IMR-90 (cell line): Measurements from ENCODE around the gene CD46. TPM values are rescaled to one million over a fixed set of nuclear protein-coding genes. Genes with fewer than 3 reads are reported as not detected.

ENCODE experiments used
- ATAC-seq: fragments of 200-7000 bp; cut with Tn5 transposase; 2 replicates; pipeline ENCODE4 v1.9.1; 2020; ENCODE audit warnings: low read depth, mild to moderate bottlenecking, moderate library complexity
- BruUV-seq: library from RNA; stranded (reverse); fragments of 400-500 nt; replicated peaks from 2 replicates; lab custom pipeline; 2021; lab: Mats Ljungman, UMichigan
- CTCF ChIA-PET: fragments of 300-600 bp; formaldehyde crosslinking; extraction: SDS; loops from one replicate; lab custom pipeline; 2021; ENCODE audit warnings: antibody characterized with exemption; lab: Yijun Ruan, JAX
- POLR2A ChIA-PET: fragments of 300-600 bp; sonication (Branson Sonifier 250); formaldehyde crosslinking; loops from one replicate; lab custom pipeline; 2022; ENCODE audit warnings: antibody characterized with exemption; ENCODE audit not compliant: unreplicated experiment; lab: Charles Lee
- DNase-seq: peaks from one replicate; pipeline ENCODE4 v3.0.0; 2013
- H2AFZ ChIP-seq: replicated peaks from 2 replicates; pipeline ENCODE3; 2013; ENCODE audit warnings: low read length, mild to moderate bottlenecking; ENCODE audit not compliant: poor library complexity
- H2AK5ac ChIP-seq: 2 replicates; pipeline ENCODE4 v1.6.1; 2013; ENCODE audit warnings: low read depth, low read length, inconsistent platforms
- H2AK9ac ChIP-seq: replicated peaks from 2 replicates; pipeline ENCODE3; 2013; ENCODE audit warnings: mild to moderate bottlenecking, low read depth, low read length, moderate library complexity; ENCODE audit not compliant: poor library complexity
- H2BK120ac ChIP-seq: 2 replicates; pipeline ENCODE4 v1.6.1; 2013; ENCODE audit warnings: low read depth, low read length, inconsistent platforms
- H2BK15ac ChIP-seq: 3 replicates; pipeline ENCODE4 v1.6.1; 2013; ENCODE audit warnings: low read depth, low read length, inconsistent platforms
- H2BK20ac ChIP-seq: 2 replicates; pipeline ENCODE4 v1.6.1; 2013; ENCODE audit warnings: low read depth, mild to moderate bottlenecking, inconsistent platforms, low read length, moderate library complexity
- H2BK5ac ChIP-seq: 2 replicates; pipeline ENCODE4 v1.6.1; 2013; ENCODE audit warnings: mild to moderate bottlenecking, low read depth, low read length, inconsistent platforms; ENCODE audit not compliant: poor library complexity, severe bottlenecking
- H3K14ac ChIP-seq: replicated peaks from 2 replicates; pipeline ENCODE4 v1.6.1; 2013; ENCODE audit warnings: low read depth, low read length, inconsistent platforms
- H3K18ac ChIP-seq: 2 replicates; pipeline ENCODE4 v1.6.1; 2013; ENCODE audit warnings: low read depth, low read length, control low read depth
- H3K23ac ChIP-seq: 2 replicates; pipeline ENCODE4 v1.6.1; 2013; ENCODE audit warnings: low read depth, low read length, inconsistent platforms
- H3K27ac ChIP-seq: 2 replicates; pipeline ENCODE4 v1.5.1; 2013; ENCODE audit warnings: mild to moderate bottlenecking, control low read depth, low read length; ENCODE audit not compliant: insufficient read depth
- H3K27me3 ChIP-seq: 2 replicates; pipeline ENCODE4 v1.6.1; 2013; ENCODE audit warnings: low read length; ENCODE audit not compliant: control insufficient read depth, insufficient read depth
- H3K36me3 ChIP-seq: 2 replicates; pipeline ENCODE4 v1.6.1; 2013; ENCODE audit warnings: low read length, mixed read lengths; ENCODE audit not compliant: control insufficient read depth, insufficient read depth
- H3K4ac ChIP-seq: 2 replicates; pipeline ENCODE4 v1.6.1; 2013; ENCODE audit warnings: low read depth, low read length, inconsistent platforms
- H3K4me1 ChIP-seq: 2 replicates; pipeline ENCODE4 v1.6.1; 2013; ENCODE audit warnings: low read length, mixed read lengths; ENCODE audit not compliant: control insufficient read depth, insufficient read depth
- H3K4me2 ChIP-seq: 2 replicates; pipeline ENCODE4 v1.6.1; 2013; ENCODE audit warnings: low read depth, mild to moderate bottlenecking, control low read depth, low read length, moderate library complexity
- H3K4me3 ChIP-seq: 2 replicates; pipeline ENCODE4 v1.5.1; 2013; ENCODE audit warnings: low read depth, mild to moderate bottlenecking, control low read depth, low read length, moderate library complexity; ENCODE audit not compliant: insufficient read depth
- H3K56ac ChIP-seq: 2 replicates; pipeline ENCODE4 v1.6.1; 2013; ENCODE audit warnings: low read length, inconsistent platforms; ENCODE audit not compliant: insufficient read depth; ENCODE audit errors: extremely low read depth
- H3K79me1 ChIP-seq, 2 experiments: 2 replicates each; pipeline ENCODE4 v1.6.1; 2013; ENCODE audit warnings: low read length in 2 of 2, inconsistent platforms in 1 of 2, low read depth in 1 of 2
- H3K9ac ChIP-seq: 2 replicates; pipeline ENCODE4 v1.6.1; 2013; ENCODE audit warnings: low read depth, low read length, control low read depth
- H3K9me1 ChIP-seq: 2 replicates; pipeline ENCODE4 v1.6.1; 2013; ENCODE audit warnings: low read length, inconsistent platforms; ENCODE audit not compliant: insufficient read depth
- H3K9me3 ChIP-seq: 2 replicates; pipeline ENCODE4 v1.6.1; 2013; ENCODE audit warnings: low read length; ENCODE audit not compliant: control insufficient read depth, insufficient read depth
- H4K20me1 ChIP-seq: 2 replicates; pipeline ENCODE4 v1.6.1; 2013; ENCODE audit warnings: low read length, inconsistent platforms; ENCODE audit not compliant: insufficient read depth
- H4K5ac ChIP-seq: 2 replicates; pipeline ENCODE4 v1.6.1; 2013; ENCODE audit warnings: mild to moderate bottlenecking, low read depth, low read length, control low read depth
- H4K8ac ChIP-seq, 2 experiments: 2 replicates each; pipeline ENCODE4 v1.6.1; 2013; ENCODE audit warnings: low read depth in 2 of 2, low read length in 2 of 2, control low read depth in 1 of 2, inconsistent platforms in 1 of 2
- H4K91ac ChIP-seq: 2 replicates; pipeline ENCODE4 v1.6.1; 2013; ENCODE audit warnings: low read depth, low read length, inconsistent platforms; ENCODE audit not compliant: insufficient read depth
- MXI1 ChIP-seq: IDR thresholded peaks from 2 replicates; pipeline ENCODE4 v1.6.1; 2012; ENCODE audit warnings: low read depth, mild to moderate bottlenecking, low read length, moderate library complexity, borderline replicate concordance
- RAD21 ChIP-seq: IDR thresholded peaks from 2 replicates; pipeline ENCODE4 v1.6.1; 2012; ENCODE audit warnings: low read length, improper control_type of control experiment
- RFX5 ChIP-seq: IDR thresholded peaks from 2 replicates; pipeline ENCODE4 v1.8.0; 2012; ENCODE audit warnings: low read depth, mild to moderate bottlenecking, low read length, moderate library complexity
- SMC3 ChIP-seq: fragments of 150-350 bp; IDR thresholded peaks from 2 replicates; pipeline ENCODE4 v1.6.1; 2016; ENCODE audit warnings: low read depth, mild to moderate bottlenecking, antibody characterized with exemption, low read length, moderate library complexity
- WGBS, 2 experiments: methylation state at CpG; one replicate each; pipeline versions ENCODE4 v1.1.5 to v1.1.7; 2013; ENCODE audit warnings: missing lambda C conversion rate in 2 of 2; ENCODE audit not compliant: insufficient read length in 1 of 2; ENCODE audit errors: extremely low coverage in 2 of 2; 5-methylcytosine and 5-hydroxymethylcytosine counted together
- dilution Hi-C: fragments of 300-500 bp; cut with HindIII; formaldehyde crosslinking; loops from one replicate; pipeline ENCODE4 v1.14.3; 2018; ENCODE audit warnings: low sequenced_read_pairs; ENCODE audit not compliant: unreplicated experiment
- in situ Hi-C: fragments of 300-500 bp; cut with MboI; formaldehyde crosslinking; loops from 3 replicates; pipeline ENCODE4 v1.14.3; 2019; ENCODE audit warnings: low sequenced_read_pairs, inconsistent platforms, mixed read lengths
- intact Hi-C: fragments of 100-400 bp; cut with micrococcal nuclease; formaldehyde crosslinking; loops from 2 replicates; pipeline ENCODE4 v1.10.0; 2022
- polyA plus RNA-seq, 3 experiments: library from polyadenylated mRNA; depleted of rRNA; stranded (reverse); fragments of >200 nt; gene quantifications; 2 replicates each; pipeline ENCODE4 v1.2.3, GENCODE V29; 2012; ENCODE audit warnings: low replicate concordance in 1 of 3
- total RNA-seq: library from RNA; depleted of rRNA; stranded (reverse); fragments of >200 nt; gene quantifications from 2 replicates; pipeline ENCODE4 v1.2.3, GENCODE V29; 2012
- TF ChIP-seq, protein P1 (sequence below): fragments of 150-350 bp; IDR thresholded peaks from 2 replicates; pipeline ENCODE4 v1.6.1; 2016; ENCODE audit warnings: low read depth, mild to moderate bottlenecking, low read length, moderate library complexity, borderline replicate concordance

The CD46 gene
- total and polyA plus RNA-seq, 2 of the 4 experiments (the other 2 are of a cell fraction) = 37.1 to 82.0 TPM

DNA sequence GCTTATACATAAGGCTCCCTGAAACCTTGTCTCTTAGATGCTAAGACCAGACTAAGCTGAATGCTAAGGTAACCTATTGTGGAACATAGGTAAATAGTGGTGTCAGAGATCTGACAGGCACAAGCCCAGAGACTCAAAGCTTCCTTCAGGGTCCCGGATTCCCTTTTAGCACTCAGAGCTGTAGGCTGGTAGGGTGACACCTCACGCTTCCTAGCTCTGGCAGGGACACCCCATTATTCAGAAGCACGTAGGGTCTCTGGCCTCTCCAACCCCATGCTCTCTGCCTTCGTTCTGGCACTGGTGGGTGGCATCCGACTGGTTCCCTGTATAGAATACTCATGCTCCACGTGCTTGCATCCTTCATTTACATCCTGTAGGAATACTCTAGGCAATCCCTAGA is 90.7 kb downstream of the CD46 start:
- no peak for ATAC-seq

More for the DNA sequence above, 90.7 kb downstream of the CD46 start:
- no peak for DNase-seq
- Histone ChIP-seq H3K56ac (no peak overlapping the region), H4K5ac (no peak overlapping the region), H4K8ac (no peak overlapping the region), H2BK15ac (no peak overlapping the region), H3K18ac (no peak overlapping the region), H2BK5ac (no peak overlapping the region), H3K79me1 (peaks cover 0 to 18% of the 10 kb centered on the region in 2 experiments; a peak in 2 of 4 replicates), H3K27me3 (no peaks in the 10 kb centered on the region), H3K4me1 (no peaks in the 10 kb centered on the region), H3K14ac (no peak overlapping the region), H2BK120ac (no peak overlapping the region), H3K9ac (no peak overlapping the region), H4K91ac (no peak overlapping the region), H3K23ac (no peak overlapping the region), H2BK20ac (no peak overlapping the region), H3K36me3 (no peaks in the 10 kb centered on the region), H3K4ac (no peak overlapping the region), H3K9me3 (no peaks in the 10 kb centered on the region), H4K20me1 (no peaks in the 10 kb centered on the region), H2AFZ (no peak overlapping the region), H3K9me1 (no peaks in the 10 kb centered on the region), H3K27ac (no peak overlapping the region), H3K4me3 (no peak overlapping the region), H2AK9ac (no peak overlapping the region), H2AK5ac (no peak overlapping the region), H3K4me2 (no peak overlapping the region)
- WGBS, 2 experiments = no CpG with 5 or more reads among the region's 6 CpGs
- POLR2A ChIA-PET = no interaction called here
- in situ Hi-C loops = no loop called here
- CTCF ChIA-PET = interaction anchor here (2.2 kb wide), 1 partner anchor 26 kb away, joined by 11 read pairs; no protein-coding TSS in a partner anchor
- BruUV-seq = no TSS peak
- dilution Hi-C loops = no loop called here
- intact Hi-C loops = no loop called here
- no peak for TF ChIP-seq RAD21
- no peak for TF ChIP-seq MXI1
- TF ChIP-seq SMC3 = no peak
- TF ChIP-seq RFX5 = no peak
- TF ChIP-seq, protein P1, sequence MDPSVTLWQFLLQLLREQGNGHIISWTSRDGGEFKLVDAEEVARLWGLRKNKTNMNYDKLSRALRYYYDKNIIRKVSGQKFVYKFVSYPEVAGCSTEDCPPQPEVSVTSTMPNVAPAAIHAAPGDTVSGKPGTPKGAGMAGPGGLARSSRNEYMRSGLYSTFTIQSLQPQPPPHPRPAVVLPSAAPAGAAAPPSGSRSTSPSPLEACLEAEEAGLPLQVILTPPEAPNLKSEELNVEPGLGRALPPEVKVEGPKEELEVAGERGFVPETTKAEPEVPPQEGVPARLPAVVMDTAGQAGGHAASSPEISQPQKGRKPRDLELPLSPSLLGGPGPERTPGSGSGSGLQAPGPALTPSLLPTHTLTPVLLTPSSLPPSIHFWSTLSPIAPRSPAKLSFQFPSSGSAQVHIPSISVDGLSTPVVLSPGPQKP = no peak
